IMR-90 (cell line): ENCODE measurements around the gene NKTR. TPM values are rescaled to one million over a fixed set of nuclear protein-coding genes. Genes with fewer than 3 reads are reported as not detected.

Source experiments
- ATAC-seq: fragments of 200-7000 bp; cut with Tn5 transposase; 2 replicates; pipeline ENCODE4 v1.9.1; 2020; ENCODE audit warnings: low read depth, mild to moderate bottlenecking, moderate library complexity
- BruUV-seq: library from RNA; stranded (reverse); fragments of 400-500 nt; replicated peaks from 2 replicates; lab custom pipeline; 2021; lab: Mats Ljungman, UMichigan
- CTCF ChIA-PET: fragments of 300-600 bp; formaldehyde crosslinking; extraction: SDS; loops from one replicate; lab custom pipeline; 2021; ENCODE audit warnings: antibody characterized with exemption; lab: Yijun Ruan, JAX
- POLR2A ChIA-PET: fragments of 300-600 bp; sonication (Branson Sonifier 250); formaldehyde crosslinking; loops from one replicate; lab custom pipeline; 2022; ENCODE audit warnings: antibody characterized with exemption; ENCODE audit not compliant: unreplicated experiment; lab: Charles Lee
- DNase-seq: peaks from one replicate; pipeline ENCODE4 v3.0.0; 2013
- H2AFZ ChIP-seq: replicated peaks from 2 replicates; pipeline ENCODE3; 2013; ENCODE audit warnings: low read length, mild to moderate bottlenecking; ENCODE audit not compliant: poor library complexity
- H2AK5ac ChIP-seq: 2 replicates; pipeline ENCODE4 v1.6.1; 2013; ENCODE audit warnings: low read depth, low read length, inconsistent platforms
- H2AK9ac ChIP-seq: replicated peaks from 2 replicates; pipeline ENCODE3; 2013; ENCODE audit warnings: mild to moderate bottlenecking, low read depth, low read length, moderate library complexity; ENCODE audit not compliant: poor library complexity
- H2BK120ac ChIP-seq: 2 replicates; pipeline ENCODE4 v1.6.1; 2013; ENCODE audit warnings: low read depth, low read length, inconsistent platforms
- H2BK15ac ChIP-seq: 3 replicates; pipeline ENCODE4 v1.6.1; 2013; ENCODE audit warnings: low read depth, low read length, inconsistent platforms
- H2BK20ac ChIP-seq: 2 replicates; pipeline ENCODE4 v1.6.1; 2013; ENCODE audit warnings: low read depth, mild to moderate bottlenecking, inconsistent platforms, low read length, moderate library complexity
- H2BK5ac ChIP-seq: 2 replicates; pipeline ENCODE4 v1.6.1; 2013; ENCODE audit warnings: mild to moderate bottlenecking, low read depth, low read length, inconsistent platforms; ENCODE audit not compliant: poor library complexity, severe bottlenecking
- H3K14ac ChIP-seq: replicated peaks from 2 replicates; pipeline ENCODE4 v1.6.1; 2013; ENCODE audit warnings: low read depth, low read length, inconsistent platforms
- H3K18ac ChIP-seq: 2 replicates; pipeline ENCODE4 v1.6.1; 2013; ENCODE audit warnings: low read depth, low read length, control low read depth
- H3K23ac ChIP-seq: 2 replicates; pipeline ENCODE4 v1.6.1; 2013; ENCODE audit warnings: low read depth, low read length, inconsistent platforms
- H3K27ac ChIP-seq: 2 replicates; pipeline ENCODE4 v1.5.1; 2013; ENCODE audit warnings: mild to moderate bottlenecking, control low read depth, low read length; ENCODE audit not compliant: insufficient read depth
- H3K27me3 ChIP-seq: 2 replicates; pipeline ENCODE4 v1.6.1; 2013; ENCODE audit warnings: low read length; ENCODE audit not compliant: control insufficient read depth, insufficient read depth
- H3K36me3 ChIP-seq: 2 replicates; pipeline ENCODE4 v1.6.1; 2013; ENCODE audit warnings: low read length, mixed read lengths; ENCODE audit not compliant: control insufficient read depth, insufficient read depth
- H3K4ac ChIP-seq: 2 replicates; pipeline ENCODE4 v1.6.1; 2013; ENCODE audit warnings: low read depth, low read length, inconsistent platforms
- H3K4me1 ChIP-seq: 2 replicates; pipeline ENCODE4 v1.6.1; 2013; ENCODE audit warnings: low read length, mixed read lengths; ENCODE audit not compliant: control insufficient read depth, insufficient read depth
- H3K4me2 ChIP-seq: 2 replicates; pipeline ENCODE4 v1.6.1; 2013; ENCODE audit warnings: low read depth, mild to moderate bottlenecking, control low read depth, low read length, moderate library complexity
- H3K4me3 ChIP-seq: 2 replicates; pipeline ENCODE4 v1.5.1; 2013; ENCODE audit warnings: low read depth, mild to moderate bottlenecking, control low read depth, low read length, moderate library complexity; ENCODE audit not compliant: insufficient read depth
- H3K56ac ChIP-seq: 2 replicates; pipeline ENCODE4 v1.6.1; 2013; ENCODE audit warnings: low read length, inconsistent platforms; ENCODE audit not compliant: insufficient read depth; ENCODE audit errors: extremely low read depth
- H3K79me1 ChIP-seq, 2 experiments: 2 replicates each; pipeline ENCODE4 v1.6.1; 2013; ENCODE audit warnings: low read length in 2 of 2, inconsistent platforms in 1 of 2, low read depth in 1 of 2
- H3K9ac ChIP-seq: 2 replicates; pipeline ENCODE4 v1.6.1; 2013; ENCODE audit warnings: low read depth, low read length, control low read depth
- H3K9me1 ChIP-seq: 2 replicates; pipeline ENCODE4 v1.6.1; 2013; ENCODE audit warnings: low read length, inconsistent platforms; ENCODE audit not compliant: insufficient read depth
- H3K9me3 ChIP-seq: 2 replicates; pipeline ENCODE4 v1.6.1; 2013; ENCODE audit warnings: low read length; ENCODE audit not compliant: control insufficient read depth, insufficient read depth
- H4K20me1 ChIP-seq: 2 replicates; pipeline ENCODE4 v1.6.1; 2013; ENCODE audit warnings: low read length, inconsistent platforms; ENCODE audit not compliant: insufficient read depth
- H4K5ac ChIP-seq: 2 replicates; pipeline ENCODE4 v1.6.1; 2013; ENCODE audit warnings: mild to moderate bottlenecking, low read depth, low read length, control low read depth
- H4K8ac ChIP-seq, 2 experiments: 2 replicates each; pipeline ENCODE4 v1.6.1; 2013; ENCODE audit warnings: low read depth in 2 of 2, low read length in 2 of 2, control low read depth in 1 of 2, inconsistent platforms in 1 of 2
- H4K91ac ChIP-seq: 2 replicates; pipeline ENCODE4 v1.6.1; 2013; ENCODE audit warnings: low read depth, low read length, inconsistent platforms; ENCODE audit not compliant: insufficient read depth
- BHLHE40 ChIP-seq: fragments of 150-350 bp; IDR thresholded peaks from 2 replicates; pipeline ENCODE4 v1.6.1; 2016; ENCODE audit warnings: mild to moderate bottlenecking, low read depth, low read length
- ELK1 ChIP-seq: fragments of 150-350 bp; IDR thresholded peaks from 2 replicates; pipeline ENCODE4 v1.6.1; 2016; ENCODE audit warnings: low read depth, mild to moderate bottlenecking, low read length, moderate library complexity, borderline replicate concordance
- MAZ ChIP-seq: IDR thresholded peaks from 2 replicates; pipeline ENCODE4 v1.6.1; 2012; ENCODE audit warnings: low read depth, mild to moderate bottlenecking, low read length, improper control_type of control experiment, moderate library complexity, borderline replicate concordance
- MXI1 ChIP-seq: IDR thresholded peaks from 2 replicates; pipeline ENCODE4 v1.6.1; 2012; ENCODE audit warnings: low read depth, mild to moderate bottlenecking, low read length, moderate library complexity, borderline replicate concordance
- NFE2L2 ChIP-seq: fragments of 150-350 bp; IDR thresholded peaks from 2 replicates; pipeline ENCODE4 v1.6.1; 2016; ENCODE audit warnings: low read depth, mild to moderate bottlenecking, low read length
- POLR2A ChIP-seq: IDR thresholded peaks from 2 replicates; pipeline ENCODE4 v1.6.1; 2012; ENCODE audit warnings: mild to moderate bottlenecking, low read depth, low read length
- RCOR1 ChIP-seq: IDR thresholded peaks from 2 replicates; pipeline ENCODE4 v1.6.1; 2012; ENCODE audit warnings: mild to moderate bottlenecking, low read length, improper control_type of control experiment; ENCODE audit not compliant: insufficient replicate concordance
- WGBS, 2 experiments: methylation state at CpG; one replicate each; pipeline versions ENCODE4 v1.1.5 to v1.1.7; 2013; ENCODE audit warnings: missing lambda C conversion rate in 2 of 2; ENCODE audit not compliant: insufficient read length in 1 of 2; ENCODE audit errors: extremely low coverage in 2 of 2; 5-methylcytosine and 5-hydroxymethylcytosine counted together
- dilution Hi-C: fragments of 300-500 bp; cut with HindIII; formaldehyde crosslinking; loops from one replicate; pipeline ENCODE4 v1.14.3; 2018; ENCODE audit warnings: low sequenced_read_pairs; ENCODE audit not compliant: unreplicated experiment
- in situ Hi-C: fragments of 300-500 bp; cut with MboI; formaldehyde crosslinking; loops from 3 replicates; pipeline ENCODE4 v1.14.3; 2019; ENCODE audit warnings: low sequenced_read_pairs, inconsistent platforms, mixed read lengths
- intact Hi-C: fragments of 100-400 bp; cut with micrococcal nuclease; formaldehyde crosslinking; loops from 2 replicates; pipeline ENCODE4 v1.10.0; 2022
- polyA plus RNA-seq, 3 experiments: library from polyadenylated mRNA; depleted of rRNA; stranded (reverse); fragments of >200 nt; gene quantifications; 2 replicates each; pipeline ENCODE4 v1.2.3, GENCODE V29; 2012; ENCODE audit warnings: low replicate concordance in 1 of 3
- total RNA-seq: library from RNA; depleted of rRNA; stranded (reverse); fragments of >200 nt; gene quantifications from 2 replicates; pipeline ENCODE4 v1.2.3, GENCODE V29; 2012

The NKTR gene
- total and polyA plus RNA-seq, 2 of the 4 experiments (the other 2 are of a cell fraction): 24.0 to 30.7 TPM

GRCh38 chr3:42655331-42655888, 54.9 kb downstream of the NKTR start:
- peaks cover 41% of the 10 kb centered on the region for H3K4me1 ChIP-seq

More at GRCh38 chr3:42655331-42655888, 54.9 kb downstream of the NKTR start:
- Histone ChIP-seq H3K23ac (peak overlapping the region; percentile 93), H3K9ac (peak overlapping the region; percentile 90), H3K56ac (peak overlapping the region; percentile 83; the same call in 1 of the 2 replicates), H4K91ac (peak overlapping the region; percentile 89), H4K20me1 (peaks cover 38% of the 10 kb centered on the region), H3K9me1 (peaks cover 46% of the 10 kb centered on the region), H3K9me3 (no peaks in the 10 kb centered on the region), H3K4ac (peak overlapping the region; percentile 88), H4K8ac (peak overlapping the region; percentile 62 to 92; a peak in 3 of 4 replicates), H4K5ac (peak overlapping the region; percentile 13; the same call in 1 of the 2 replicates), H3K27me3 (no peaks in the 10 kb centered on the region), H3K4me2 (peak overlapping the region; percentile 88), H2BK120ac (peak overlapping the region; percentile 45; the same call in 1 of the 2 replicates), H2BK5ac (peak overlapping the region; percentile 2), H3K79me1 (peaks cover 31 to 73% of the 10 kb centered on the region in 2 experiments), H3K18ac (no peak overlapping the region; the same call in 1 of the 2 replicates), H3K4me3 (peak overlapping the region; percentile 70), H2AFZ (peak overlapping the region; percentile 92), H3K27ac (peak overlapping the region; percentile 87), H3K14ac (peak overlapping the region; percentile 84), H2BK20ac (no peak overlapping the region), H3K36me3 (peaks cover 11% of the 10 kb centered on the region), H2BK15ac (peak overlapping the region; percentile 6; the same call in 1 of the 3 replicates), H2AK9ac (peak overlapping the region; percentile 99), H2AK5ac (peak overlapping the region; percentile 70)
- BruUV-seq: no TSS peak
- ATAC-seq: no peak
- dilution Hi-C loops: no loop called here
- WGBS, 2 experiments: no CpG with 5 or more reads among the region's 4 CpGs
- in situ Hi-C loops: no loop called here
- TF ChIP-seq MAZ (no peak), BHLHE40 (no peak), POLR2A (no peak), ELK1 (no peak), MXI1 (no peak), NFE2L2 (no peak), RCOR1 (no peak)
- ChIA-PET POLR2A (no interaction called here), CTCF (no interaction called here)
- no peak for DNase-seq
- intact Hi-C loops: loop anchor here (5.0 kb wide), 1 partner anchor 563 kb away; the partner anchor contains the start of gene TRAK1
